Kidney (tissue), 14 donors: ENCODE results near the gene TTLL11. TPM values are rescaled to one million over a fixed set of nuclear protein-coding genes. Genes with fewer than 3 reads are reported as not detected.

Experiments
- DNase-seq, 5 donors: peaks; one replicate each; pipeline ENCODE4 v3.0.0-alpha.2; 2013 to 2020
- FAIRE-seq: peaks from 2 replicates; lab custom pipeline; 2012; peaks lifted over from hg19 to GRCh38; lab: Jason Lieb, UNC
- H3K27ac ChIP-seq, 2 donors: one replicate each; pipeline ENCODE4 v1.7.0; 2013; ENCODE audit warnings: low read depth in 2 of 2, low read length in 2 of 2, inconsistent platforms in 1 of 2
- H3K27me3 ChIP-seq: one replicate; pipeline ENCODE4 v1.7.1; 2013; ENCODE audit warnings: low read length, inconsistent platforms; ENCODE audit not compliant: control insufficient read depth, insufficient read depth
- H3K36me3 ChIP-seq, 3 donors: one replicate each; pipeline versions ENCODE4 v1.7.0 to v1.7.1; 2013; ENCODE audit warnings: low read length in 3 of 3, control low read depth in 1 of 3, inconsistent platforms in 1 of 3; ENCODE audit not compliant: insufficient read depth in 3 of 3, control insufficient read depth in 2 of 3
- H3K4me1 ChIP-seq, 3 donors: one replicate each; pipeline versions ENCODE4 v1.7.0 to v1.7.1; 2013; ENCODE audit warnings: low read length in 3 of 3, inconsistent platforms in 1 of 3, low read depth in 1 of 3; ENCODE audit not compliant: control insufficient read depth in 2 of 3, insufficient read depth in 2 of 3
- H3K4me3 ChIP-seq, 3 donors: one replicate each; pipeline versions ENCODE4 v1.7.0 to v1.8.1; 2013; ENCODE audit warnings: low read length in 3 of 3, control low read depth in 1 of 3, inconsistent platforms in 1 of 3
- H3K9ac ChIP-seq, 3 donors: one replicate each; pipeline versions ENCODE4 v1.7.0 to v1.7.1; 2013; ENCODE audit warnings: low read length in 3 of 3, control low read depth in 1 of 3, inconsistent platforms in 1 of 3
- H3K9me3 ChIP-seq, 3 donors: one replicate each; pipeline versions ENCODE4 v1.7.0 to v1.7.1; 2013; ENCODE audit warnings: low read length in 3 of 3, control low read depth in 1 of 3, inconsistent platforms in 1 of 3; ENCODE audit not compliant: control insufficient read depth in 2 of 3, insufficient read depth in 1 of 3
- CTCF ChIP-seq: IDR thresholded peaks from 3 replicates; pipeline ENCODE4 v1.5.1; 2012; ENCODE audit warnings: mild to moderate bottlenecking, moderate library complexity, borderline replicate concordance; ENCODE audit not compliant: insufficient read depth; ENCODE audit errors: extremely low read depth
- intact Hi-C: fragments of 100-400 bp; cut with DNase I; formaldehyde crosslinking; loops from one replicate; pipeline ENCODE4 v1.11.1; 2022
- polyA plus RNA-seq: library from polyadenylated mRNA; stranded (reverse); fragments of 350-450 nt; fragmentation: Illumina TruSeq; extraction: RNeasy Lipid Tissue Mini Kit (QIAGEN cat#74804); gene quantifications from one replicate; pipeline ENCODE4 v1.2.3, GENCODE V29; 2014; ENCODE audit warnings: low read depth, low replicate concordance; ENCODE audit not compliant: insufficient read depth
- total RNA-seq: library from RNA; stranded (reverse); fragmentation: NEBNext Ultra II Directional; extraction: Animal tissue kit (Norgen Biotek cat#: 25700); gene quantifications from one replicate; pipeline ENCODE4 v1.2.1, GENCODE V29; 2021
- donor health status: control.
- donor health status: control.
- donor health status: control.
- donor health status: control.
- donor health status: control.
- donor health status: DM: yes; HTN: yes; CAD: no.
- donor health status: Normal renal cell carcinoma (clear cell type).

TTLL11 gene
- total and polyA plus RNA-seq, 2 donors from 2014 or later: 2.3 to 10.0 TPM

DNA sequence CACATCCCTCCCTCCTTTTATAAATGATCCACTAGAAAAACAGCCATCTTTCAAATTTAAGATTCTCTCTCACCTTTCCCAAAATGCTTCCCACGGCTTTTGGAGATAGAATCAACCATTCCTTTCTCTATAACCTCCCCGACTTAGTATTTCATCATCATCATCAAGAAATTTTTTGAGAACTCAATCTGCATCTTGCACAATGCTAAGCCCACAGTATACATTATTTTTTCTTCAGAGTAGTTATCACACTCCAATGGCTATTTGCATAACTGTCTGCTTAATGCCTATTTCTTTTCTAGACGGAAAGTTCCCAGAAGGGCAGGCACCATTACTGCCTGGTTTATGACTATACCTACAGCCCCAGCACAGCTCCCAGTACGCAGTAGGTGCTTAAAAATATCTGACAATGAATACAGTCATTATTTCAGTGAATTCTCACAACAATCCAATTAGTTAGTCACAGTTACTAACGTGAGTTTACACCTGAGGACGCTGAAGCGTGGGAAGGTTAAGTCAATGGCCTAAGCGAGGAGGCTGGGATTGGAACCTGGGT, 212.7 kb downstream of the TTLL11 start:
- H3K36me3 ChIP-seq: no peaks in the 10 kb centered on the region
- DNase-seq: no peak
- FAIRE-seq: no peak
- H3K4me3 ChIP-seq: no peak overlapping the region
- H3K9ac ChIP-seq: no peak overlapping the region
- no peak for TF ChIP-seq CTCF
- H3K9me3 ChIP-seq: no peaks in the 10 kb centered on the region
- H3K4me1 ChIP-seq: peaks cover 14 to 36% (median 25%) of the 10 kb centered on the region in 3 donors
- no peak overlapping the region for H3K27ac ChIP-seq
- H3K27me3 ChIP-seq: no peaks in the 10 kb centered on the region
- intact Hi-C loops: no loop called here

DNA sequence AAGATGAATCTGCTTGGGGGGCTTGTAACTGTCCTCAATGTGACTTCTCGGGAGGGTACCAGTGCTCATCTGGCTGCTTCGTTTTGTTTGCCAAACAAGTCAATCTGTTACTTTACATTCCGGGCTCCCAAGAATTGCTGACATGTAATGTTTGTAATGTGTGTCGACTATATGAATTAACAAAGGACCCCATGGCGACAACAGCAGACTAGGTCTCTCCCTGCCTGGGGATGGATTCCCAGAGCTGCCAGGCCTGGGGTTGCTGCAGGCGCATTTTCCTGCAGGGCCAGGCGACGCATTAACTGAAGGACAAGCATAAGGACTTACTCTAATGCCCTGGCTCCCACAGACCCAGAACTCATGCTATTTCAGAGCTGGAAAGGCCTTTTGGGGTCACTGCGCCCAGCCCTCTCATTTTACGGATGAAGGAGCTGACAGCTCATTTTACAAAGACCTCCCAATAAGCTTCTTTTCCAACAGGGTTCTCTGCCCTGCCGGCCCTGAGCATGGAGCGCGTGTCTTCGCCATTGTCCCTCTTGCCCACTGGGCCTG, 214.8 kb downstream of the TTLL11 start:
- FAIRE-seq (no peak), DNase-seq (peak in 4 of 5 donors; percentile 77 to 86 (median 82))
- intact Hi-C loops: no loop called here
- H3K4me3 ChIP-seq: no peak overlapping the region
- H3K36me3 ChIP-seq: no peaks in the 10 kb centered on the region
- no peak overlapping the region for H3K27ac ChIP-seq
- TF ChIP-seq CTCF: no peak
- peaks cover 4 to 24% (median 19%) of the 10 kb centered on the region in 3 donors for H3K4me1 ChIP-seq
- H3K9ac ChIP-seq: no peak overlapping the region
- H3K27me3 ChIP-seq: no peaks in the 10 kb centered on the region
- H3K9me3 ChIP-seq: no peaks in the 10 kb centered on the region

- intact Hi-C loops: no loop called here
- Histone ChIP-seq H3K27me3 (no peaks in the 10 kb centered on the region), H3K9ac (peak overlapping the region in 1 of 3 donors; percentile 63), H3K36me3 (no peaks in the 10 kb centered on the region), H3K4me1 (peaks cover 4 to 24% (median 19%) of the 10 kb centered on the region in 3 donors), H3K27ac (peak overlapping the region; percentile 66 to 85), H3K4me3 (peak overlapping the region in 1 of 3 donors; percentile 5), H3K9me3 (no peaks in the 10 kb centered on the region)
- peak in 2 of 5 donors; percentile 35 to 40 for DNase-seq
- no peak for FAIRE-seq
- no peak for TF ChIP-seq CTCF
Measured at GRCh38 chr9:121876658-121877271, 216.3 kb downstream of the TTLL11 start.
